HG03060 (cell line): ENCODE data around the gene RNASE12.
"Not testable (repeated sequence)": the region's sequence is repeated elsewhere in the genome, so short reads cannot be mapped to it uniquely, and the experiment has no call there.

Experiments
- ATAC-seq: cut with Tn5 transposase; IDR thresholded peaks from one replicate; pipeline ENCODE4 v1.9.1; 2021; ENCODE audit warnings: low read depth, moderate number of reproducible peaks; ENCODE audit not compliant: unreplicated experiment

RNASE12 gene

GRCh38 chr14:20614038-20614840, 23.1 kb upstream of the RNASE12 start:
- ATAC-seq = no peak

GRCh38 chr14:20613094-20614037, 22.2 kb upstream of the RNASE12 start:
- peak; percentile 49 for ATAC-seq

- no peak for ATAC-seq
Measured at GRCh38 chr14:20612403-20612802, 21.2 kb upstream of the RNASE12 start.

GRCh38 chr14:20611277-20611676, 20.1 kb upstream of the RNASE12 start:
- ATAC-seq = no peak

GRCh38 chr14:20610002-20610765, 19.0 kb upstream of the RNASE12 start:
- ATAC-seq = no peak

GRCh38 chr14:20609215-20610001, 18.2 kb upstream of the RNASE12 start:
- ATAC-seq = no peak

GRCh38 chr14:20608383-20609110, 17.4 kb upstream of the RNASE12 start:
- no peak for ATAC-seq

- ATAC-seq = no peak
Measured at GRCh38 chr14:20607617-20608016, 16.4 kb upstream of the RNASE12 start.

GRCh38 chr14:20606902-20607242, 15.7 kb upstream of the RNASE12 start:
- no peak for ATAC-seq

GRCh38 chr14:20606190-20606901, 15.2 kb upstream of the RNASE12 start:
- ATAC-seq = no peak

- ATAC-seq = no peak
Measured at GRCh38 chr14:20603813-20604690, 12.9 kb upstream of the RNASE12 start.

- no peak for ATAC-seq
Measured at GRCh38 chr14:20602583-20602982, 11.4 kb upstream of the RNASE12 start.

GRCh38 chr14:20601522-20601921, 10.3 kb upstream of the RNASE12 start:
- ATAC-seq = no peak

GRCh38 chr14:20597108-20597507, 5.9 kb upstream of the RNASE12 start:
- ATAC-seq = no peak

GRCh38 chr14:20595726-20596125, 4.5 kb upstream of the RNASE12 start:
- not testable (repeated sequence) for ATAC-seq

GRCh38 chr14:20592574-20592973, 1.4 kb upstream of the RNASE12 start:
- no peak for ATAC-seq

GRCh38 chr14:20587489-20588154, 3.6 kb downstream of the RNASE12 start, which contains the start of gene RNASE11:
Gene RNASE11 (minus strand): TSS chr14:20588001.
- ATAC-seq = no peak
